HG02973 (cell line): ENCODE results near the gene BEND4.
"Not testable (repeated sequence)": the region's sequence is repeated elsewhere in the genome, so short reads cannot be mapped to it uniquely, and the experiment has no call there.

Source experiments
- ATAC-seq: cut with Tn5 transposase; IDR thresholded peaks from one replicate; pipeline ENCODE4 v1.9.1; 2021; ENCODE audit warnings: moderate library complexity; ENCODE audit not compliant: unreplicated experiment

The BEND4 gene

GRCh38 chr4:42152507-42153504 lies at the start of gene BEND4:
Gene BEND4 (minus strand): TSS chr4:42152655. CDS start chr4:42152143, 512 bp downstream.
- ATAC-seq = peak; percentile 11

- ATAC-seq = no peak
These were observed 44.9 kb upstream of the BEND4 start for GRCh38 chr4:42197341-42197740.

DNA sequence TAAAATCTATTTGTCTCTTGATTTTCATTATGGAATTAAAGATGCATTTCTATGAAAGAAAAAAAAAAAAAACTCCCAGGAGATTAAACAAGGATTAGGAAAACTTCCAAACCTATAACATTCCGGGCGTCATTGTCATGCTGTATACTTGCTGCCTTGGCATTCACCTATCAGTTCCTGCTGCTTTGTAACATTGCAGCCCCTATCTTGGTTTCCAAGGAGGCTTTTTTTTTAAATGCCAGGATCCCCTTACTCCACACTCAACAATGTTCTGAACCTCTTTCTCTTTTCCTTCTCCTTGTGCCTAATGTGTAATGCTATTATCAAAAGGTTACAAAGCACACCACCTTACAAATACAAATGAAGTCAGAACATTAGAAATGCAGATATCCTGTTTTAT lies 20.5 kb upstream of the BEND4 start:
- no peak for ATAC-seq

DNA sequence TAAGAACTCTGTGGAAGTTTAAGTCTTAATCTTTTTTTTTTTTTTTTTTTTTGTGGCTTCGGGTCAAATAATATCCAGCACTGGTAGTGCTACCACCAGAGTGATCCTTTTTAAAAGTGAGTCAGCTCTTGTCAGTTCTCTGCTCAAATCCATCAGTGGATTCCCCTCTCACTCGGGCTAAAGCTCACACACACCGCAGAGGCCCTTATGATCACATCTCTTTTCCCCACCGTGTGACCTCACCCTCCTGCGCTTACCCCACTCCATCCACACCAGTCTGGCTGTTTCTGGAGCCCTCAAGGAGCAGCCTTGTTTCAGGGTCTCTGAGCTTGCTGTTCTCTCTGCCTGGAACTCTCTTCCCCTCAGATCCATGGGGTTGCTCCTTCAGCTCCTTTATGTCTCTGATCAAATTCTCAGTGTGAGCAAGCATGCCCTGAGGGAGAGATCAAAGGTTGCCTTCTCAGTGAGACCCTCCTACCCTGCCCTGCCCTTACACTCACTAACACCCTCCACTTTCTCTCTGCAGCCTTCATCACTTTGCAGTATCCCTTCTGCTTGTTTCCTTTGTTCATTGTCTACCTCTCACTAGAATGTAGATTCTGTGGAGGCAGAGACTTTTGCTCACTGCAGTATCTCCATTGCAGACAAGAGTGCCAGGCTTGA lies 19.8 kb upstream of the BEND4 start:
- no peak for ATAC-seq

GRCh38 chr4:42167709-42168108 lies 15.3 kb upstream of the BEND4 start:
- ATAC-seq = peak; percentile 99

DNA sequence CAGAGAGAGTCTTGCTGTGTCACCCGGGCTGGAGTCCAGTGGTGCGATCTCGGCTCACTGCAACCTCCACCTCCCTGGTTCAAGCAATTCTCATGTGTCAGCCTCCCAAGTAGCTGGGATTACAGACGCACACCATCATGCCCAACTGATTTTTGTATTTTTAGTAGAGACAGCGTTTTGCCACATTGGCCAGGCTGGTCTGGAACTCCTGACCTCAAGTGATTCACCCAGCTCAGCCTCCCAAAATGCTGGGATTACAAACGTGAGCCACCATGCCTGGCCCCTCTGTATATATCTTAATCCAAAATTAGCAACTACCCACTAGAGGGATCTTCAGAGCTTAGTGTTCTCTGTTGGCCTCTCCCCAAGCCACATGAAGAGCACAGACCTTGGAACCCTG lies 13.7 kb upstream of the BEND4 start:
- ATAC-seq = not testable (repeated sequence)

DNA sequence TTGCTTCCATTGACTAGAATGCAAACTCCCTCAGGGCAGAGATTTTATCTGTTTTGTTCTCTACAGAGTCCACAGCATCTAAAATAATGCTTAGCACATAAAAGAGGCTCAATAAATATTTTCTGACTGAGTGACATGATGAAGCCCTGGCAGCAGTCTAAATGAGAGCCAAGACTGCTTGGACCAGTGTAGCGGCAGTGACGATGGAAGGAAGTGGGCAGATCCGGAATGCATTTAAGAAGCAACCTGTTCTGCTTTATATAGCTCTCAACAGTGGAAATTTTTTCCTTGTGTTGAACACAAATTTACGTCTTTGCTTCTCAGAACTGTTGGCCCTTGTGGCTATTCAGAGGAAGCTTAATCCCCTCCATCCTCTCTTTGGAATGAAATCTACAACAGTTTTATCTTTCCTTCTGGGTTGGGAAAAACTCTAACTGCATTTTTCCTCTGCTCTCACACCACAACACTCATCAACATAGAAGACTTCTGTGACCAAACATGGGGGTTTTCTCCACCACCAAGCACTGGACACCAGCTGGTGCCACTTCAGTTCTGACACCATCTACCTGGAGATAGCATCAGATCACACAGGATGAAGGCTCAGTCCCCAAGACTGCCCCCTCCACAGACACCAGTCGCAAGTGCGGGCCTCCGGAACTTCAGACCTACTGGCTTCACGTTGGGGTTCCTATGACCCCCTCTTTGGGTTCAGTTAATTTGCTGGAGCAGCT lies 7.0 kb upstream of the BEND4 start:
- ATAC-seq = peak; percentile 63

GRCh38 chr4:42151568-42152506 lies 618 bp downstream of the BEND4 start:
- ATAC-seq = peak; percentile 56

DNA sequence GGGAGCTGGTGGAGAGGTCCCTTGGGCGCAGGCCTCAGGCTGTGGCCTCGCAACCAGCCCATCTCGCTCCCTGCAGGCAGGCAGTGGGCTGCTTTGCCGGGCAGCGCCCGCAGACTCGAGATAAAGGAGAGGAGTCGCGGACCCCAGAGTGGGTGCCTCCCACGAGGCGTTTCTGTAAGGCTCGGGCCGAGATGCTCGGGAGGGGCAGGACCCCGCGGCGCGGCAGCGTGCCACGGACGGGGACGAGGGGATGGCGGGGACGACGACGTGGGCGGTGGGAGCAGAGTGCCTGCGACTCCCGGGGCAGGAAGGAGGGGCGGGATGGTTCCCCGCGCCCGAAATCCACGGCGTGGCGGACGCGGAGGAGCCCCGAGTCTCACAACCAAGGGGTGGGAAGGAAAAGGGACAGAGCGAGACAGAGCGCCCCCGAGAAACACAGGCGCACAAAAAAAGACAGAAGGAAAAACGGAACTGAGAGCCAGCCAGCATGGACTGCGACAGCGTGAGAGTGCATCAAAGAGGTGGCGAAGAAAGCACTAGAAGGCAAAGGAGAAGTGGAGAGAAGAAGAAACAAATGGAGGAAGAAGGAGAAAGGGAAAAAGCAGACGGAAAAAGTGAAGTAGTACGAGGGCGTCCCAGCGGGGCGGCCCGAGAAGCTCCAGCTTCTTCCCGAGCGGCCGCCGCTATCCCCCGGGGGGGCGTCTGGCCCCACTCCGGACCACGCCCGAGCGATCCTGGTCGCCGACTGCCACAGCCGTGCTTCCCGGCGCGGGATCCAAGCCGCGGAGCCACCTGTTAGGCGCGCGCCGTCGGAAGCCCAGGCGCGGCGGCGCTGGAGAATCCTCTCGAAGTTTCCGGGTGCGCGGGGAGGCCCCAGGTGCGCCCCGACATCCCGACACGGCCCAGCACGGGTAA lies 1.5 kb downstream of the BEND4 start:
- ATAC-seq = peak; percentile 31

GRCh38 chr4:42149004-42149403 lies 3.5 kb downstream of the BEND4 start:
- ATAC-seq = no peak

DNA sequence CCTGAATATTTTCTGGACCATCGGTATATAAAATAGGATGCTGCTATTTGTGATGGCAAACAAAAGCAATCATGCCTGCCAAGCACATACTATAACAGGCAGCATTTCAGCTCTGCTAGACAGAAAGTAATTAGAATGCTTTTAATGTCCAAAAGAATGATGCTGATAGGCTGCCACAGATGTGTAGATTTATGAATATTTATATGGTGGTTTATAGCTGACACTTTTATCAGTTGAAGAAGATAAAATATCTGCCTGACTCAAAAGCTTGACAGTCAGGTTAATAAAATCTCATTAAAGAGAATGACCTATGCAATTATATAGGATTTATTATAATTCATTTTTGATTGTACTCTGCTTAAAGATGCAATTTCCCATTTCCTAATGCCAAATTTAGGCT lies 4.0 kb downstream of the BEND4 start:
- no peak for ATAC-seq

DNA sequence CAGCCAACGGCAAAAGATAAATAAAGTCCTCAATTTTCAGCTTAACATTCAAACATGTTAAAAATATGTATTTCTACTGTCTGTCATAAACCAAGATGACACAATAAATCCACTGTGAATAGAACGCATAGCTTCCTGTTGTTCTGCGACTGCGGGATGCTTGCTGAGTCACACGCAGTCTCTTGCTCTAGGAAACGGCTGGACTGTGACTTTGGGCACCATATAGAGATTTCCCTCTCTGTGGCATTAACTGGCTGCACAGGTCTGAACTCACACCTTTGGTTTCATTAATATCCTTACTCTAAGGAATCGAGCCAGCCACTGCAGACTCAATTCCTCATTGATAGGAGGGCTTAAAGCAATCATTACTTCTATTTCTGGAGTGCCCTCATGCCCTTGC lies 8.4 kb downstream of the BEND4 start:
- no peak for ATAC-seq

DNA sequence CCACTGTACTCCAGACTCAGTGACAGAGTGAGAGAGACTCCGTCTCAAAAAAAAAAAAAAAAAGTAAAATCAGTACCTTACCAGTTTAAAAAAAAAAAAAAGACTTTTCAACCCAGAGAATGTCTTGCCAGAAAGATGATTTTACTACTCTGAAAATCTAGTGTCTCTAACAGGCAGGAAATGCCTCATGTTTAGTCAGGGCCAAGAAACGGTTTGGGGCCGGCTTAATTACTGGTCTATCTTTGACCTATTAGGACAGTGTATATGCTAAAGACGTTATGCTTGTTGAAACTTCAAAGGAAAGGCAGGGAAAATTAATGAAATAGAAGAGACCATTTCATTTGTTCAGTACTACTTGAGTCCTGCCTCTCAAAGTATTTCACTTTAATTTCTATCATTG lies 9.9 kb downstream of the BEND4 start:
- ATAC-seq = no peak

DNA sequence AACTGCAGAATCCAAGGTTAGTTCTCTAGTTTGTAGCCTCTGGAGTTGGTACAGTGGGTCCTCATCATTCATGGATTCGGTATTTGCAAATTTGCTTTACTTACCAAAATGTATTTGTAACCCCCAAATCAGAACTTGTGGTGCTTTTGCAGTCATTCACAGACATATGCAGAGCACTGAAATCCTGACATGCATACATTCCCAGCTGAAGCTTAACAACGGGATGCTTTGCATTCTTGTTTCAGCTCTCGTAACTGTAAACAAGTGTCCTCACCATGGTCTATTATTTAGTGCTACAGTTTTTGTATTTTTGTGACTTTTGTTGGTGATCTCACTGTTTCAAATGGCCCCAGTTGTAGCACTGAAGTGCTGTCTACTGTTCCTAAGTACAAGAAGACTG lies 16.1 kb downstream of the BEND4 start:
- no peak for ATAC-seq

GRCh38 chr4:42133006-42133405 lies 19.4 kb downstream of the BEND4 start:
- no peak for ATAC-seq

GRCh38 chr4:42132099-42132498 lies 20.4 kb downstream of the BEND4 start:
- ATAC-seq = no peak

GRCh38 chr4:42123071-42123644 lies 29.3 kb downstream of the BEND4 start:
- no peak for ATAC-seq

DNA sequence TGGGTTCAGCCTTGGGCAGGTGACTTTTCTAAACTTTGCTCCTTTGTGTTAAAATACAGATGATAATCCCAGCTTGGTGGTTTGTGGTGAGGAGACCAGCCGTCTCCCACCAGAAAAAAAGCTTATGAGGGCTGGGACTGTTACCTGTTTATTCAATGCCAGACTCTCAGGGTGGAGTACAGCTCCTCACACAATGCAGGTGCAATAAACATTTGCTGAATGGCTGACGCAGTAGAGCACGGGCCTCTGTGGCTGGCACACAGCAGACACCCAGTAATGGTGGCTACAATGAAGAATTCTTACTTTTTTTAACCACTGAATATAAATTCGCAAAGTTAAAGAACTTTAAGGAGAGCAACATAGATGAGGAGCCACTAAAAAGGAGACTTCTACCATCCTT lies 30.2 kb downstream of the BEND4 start:
- no peak for ATAC-seq

GRCh38 chr4:42119886-42120285 lies 32.6 kb downstream of the BEND4 start:
- no peak for ATAC-seq
